IMR-90 (cell line): Measurements from ENCODE around the gene IER3. TPM values are rescaled to one million over a fixed set of nuclear protein-coding genes. Genes with fewer than 3 reads are reported as not detected.
A peak's percentile ranks its signal among the peaks of the same experiment; 100 is the strongest.

Experiments used
- ATAC-seq: fragments of 200-7000 bp; cut with Tn5 transposase; 2 replicates; pipeline ENCODE4 v1.9.1; 2020; ENCODE audit warnings: low read depth, mild to moderate bottlenecking, moderate library complexity
- Bru-seq: library from RNA; stranded (reverse); fragments of 400-500 nt; gene quantifications from one replicate; lab custom pipeline; 2021; lab: Mats Ljungman, UMichigan
- BruChase-seq, 2 experiments: library from RNA; stranded (reverse); fragments of 400-500 nt; gene quantifications; one replicate each; lab custom pipeline; 2021; lab: Mats Ljungman, UMichigan
- BruUV-seq: library from RNA; stranded (reverse); fragments of 400-500 nt; replicated peaks from 2 replicates; lab custom pipeline; 2021; lab: Mats Ljungman, UMichigan
- CTCF ChIA-PET: fragments of 300-600 bp; formaldehyde crosslinking; extraction: SDS; loops from one replicate; lab custom pipeline; 2021; ENCODE audit warnings: antibody characterized with exemption; lab: Yijun Ruan, JAX
- POLR2A ChIA-PET: fragments of 300-600 bp; sonication (Branson Sonifier 250); formaldehyde crosslinking; loops from one replicate; lab custom pipeline; 2022; ENCODE audit warnings: antibody characterized with exemption; ENCODE audit not compliant: unreplicated experiment; lab: Charles Lee
- DNase-seq: peaks from one replicate; pipeline ENCODE4 v3.0.0; 2013
- H2AFZ ChIP-seq: replicated peaks from 2 replicates; pipeline ENCODE3; 2013; ENCODE audit warnings: low read length, mild to moderate bottlenecking; ENCODE audit not compliant: poor library complexity
- H2AK5ac ChIP-seq: 2 replicates; pipeline ENCODE4 v1.6.1; 2013; ENCODE audit warnings: low read depth, low read length, inconsistent platforms
- H2AK9ac ChIP-seq: replicated peaks from 2 replicates; pipeline ENCODE3; 2013; ENCODE audit warnings: mild to moderate bottlenecking, low read depth, low read length, moderate library complexity; ENCODE audit not compliant: poor library complexity
- H2BK120ac ChIP-seq: 2 replicates; pipeline ENCODE4 v1.6.1; 2013; ENCODE audit warnings: low read depth, low read length, inconsistent platforms
- H2BK15ac ChIP-seq: 3 replicates; pipeline ENCODE4 v1.6.1; 2013; ENCODE audit warnings: low read depth, low read length, inconsistent platforms
- H2BK20ac ChIP-seq: 2 replicates; pipeline ENCODE4 v1.6.1; 2013; ENCODE audit warnings: low read depth, mild to moderate bottlenecking, inconsistent platforms, low read length, moderate library complexity
- H2BK5ac ChIP-seq: 2 replicates; pipeline ENCODE4 v1.6.1; 2013; ENCODE audit warnings: mild to moderate bottlenecking, low read depth, low read length, inconsistent platforms; ENCODE audit not compliant: poor library complexity, severe bottlenecking
- H3K14ac ChIP-seq: replicated peaks from 2 replicates; pipeline ENCODE4 v1.6.1; 2013; ENCODE audit warnings: low read depth, low read length, inconsistent platforms
- H3K18ac ChIP-seq: 2 replicates; pipeline ENCODE4 v1.6.1; 2013; ENCODE audit warnings: low read depth, low read length, control low read depth
- H3K23ac ChIP-seq: 2 replicates; pipeline ENCODE4 v1.6.1; 2013; ENCODE audit warnings: low read depth, low read length, inconsistent platforms
- H3K27ac ChIP-seq: 2 replicates; pipeline ENCODE4 v1.5.1; 2013; ENCODE audit warnings: mild to moderate bottlenecking, control low read depth, low read length; ENCODE audit not compliant: insufficient read depth
- H3K27me3 ChIP-seq: 2 replicates; pipeline ENCODE4 v1.6.1; 2013; ENCODE audit warnings: low read length; ENCODE audit not compliant: control insufficient read depth, insufficient read depth
- H3K36me3 ChIP-seq: 2 replicates; pipeline ENCODE4 v1.6.1; 2013; ENCODE audit warnings: low read length, mixed read lengths; ENCODE audit not compliant: control insufficient read depth, insufficient read depth
- H3K4ac ChIP-seq: 2 replicates; pipeline ENCODE4 v1.6.1; 2013; ENCODE audit warnings: low read depth, low read length, inconsistent platforms
- H3K4me1 ChIP-seq: 2 replicates; pipeline ENCODE4 v1.6.1; 2013; ENCODE audit warnings: low read length, mixed read lengths; ENCODE audit not compliant: control insufficient read depth, insufficient read depth
- H3K4me2 ChIP-seq: 2 replicates; pipeline ENCODE4 v1.6.1; 2013; ENCODE audit warnings: low read depth, mild to moderate bottlenecking, control low read depth, low read length, moderate library complexity
- H3K4me3 ChIP-seq: 2 replicates; pipeline ENCODE4 v1.5.1; 2013; ENCODE audit warnings: low read depth, mild to moderate bottlenecking, control low read depth, low read length, moderate library complexity; ENCODE audit not compliant: insufficient read depth
- H3K56ac ChIP-seq: 2 replicates; pipeline ENCODE4 v1.6.1; 2013; ENCODE audit warnings: low read length, inconsistent platforms; ENCODE audit not compliant: insufficient read depth; ENCODE audit errors: extremely low read depth
- H3K79me1 ChIP-seq, 2 experiments: 2 replicates each; pipeline ENCODE4 v1.6.1; 2013; ENCODE audit warnings: low read length in 2 of 2, inconsistent platforms in 1 of 2, low read depth in 1 of 2
- H3K9ac ChIP-seq: 2 replicates; pipeline ENCODE4 v1.6.1; 2013; ENCODE audit warnings: low read depth, low read length, control low read depth
- H3K9me1 ChIP-seq: 2 replicates; pipeline ENCODE4 v1.6.1; 2013; ENCODE audit warnings: low read length, inconsistent platforms; ENCODE audit not compliant: insufficient read depth
- H3K9me3 ChIP-seq: 2 replicates; pipeline ENCODE4 v1.6.1; 2013; ENCODE audit warnings: low read length; ENCODE audit not compliant: control insufficient read depth, insufficient read depth
- H4K20me1 ChIP-seq: 2 replicates; pipeline ENCODE4 v1.6.1; 2013; ENCODE audit warnings: low read length, inconsistent platforms; ENCODE audit not compliant: insufficient read depth
- H4K5ac ChIP-seq: 2 replicates; pipeline ENCODE4 v1.6.1; 2013; ENCODE audit warnings: mild to moderate bottlenecking, low read depth, low read length, control low read depth
- H4K8ac ChIP-seq, 2 experiments: 2 replicates each; pipeline ENCODE4 v1.6.1; 2013; ENCODE audit warnings: low read depth in 2 of 2, low read length in 2 of 2, control low read depth in 1 of 2, inconsistent platforms in 1 of 2
- H4K91ac ChIP-seq: 2 replicates; pipeline ENCODE4 v1.6.1; 2013; ENCODE audit warnings: low read depth, low read length, inconsistent platforms; ENCODE audit not compliant: insufficient read depth
- BHLHE40 ChIP-seq: fragments of 150-350 bp; IDR thresholded peaks from 2 replicates; pipeline ENCODE4 v1.6.1; 2016; ENCODE audit warnings: mild to moderate bottlenecking, low read depth, low read length
- CEBPB ChIP-seq: IDR thresholded peaks from 2 replicates; pipeline ENCODE4 v1.6.1; 2012; ENCODE audit warnings: low read depth, low read length, improper control_type of control experiment
- MAFK ChIP-seq: IDR thresholded peaks from 2 replicates; pipeline ENCODE4 v1.6.1; 2012; ENCODE audit warnings: low read depth, low read length, improper control_type of control experiment
- MAZ ChIP-seq: IDR thresholded peaks from 2 replicates; pipeline ENCODE4 v1.6.1; 2012; ENCODE audit warnings: low read depth, mild to moderate bottlenecking, low read length, improper control_type of control experiment, moderate library complexity, borderline replicate concordance
- MXI1 ChIP-seq: IDR thresholded peaks from 2 replicates; pipeline ENCODE4 v1.6.1; 2012; ENCODE audit warnings: low read depth, mild to moderate bottlenecking, low read length, moderate library complexity, borderline replicate concordance
- NFE2L2 ChIP-seq: fragments of 150-350 bp; IDR thresholded peaks from 2 replicates; pipeline ENCODE4 v1.6.1; 2016; ENCODE audit warnings: low read depth, mild to moderate bottlenecking, low read length
- POLR2A ChIP-seq: IDR thresholded peaks from 2 replicates; pipeline ENCODE4 v1.6.1; 2012; ENCODE audit warnings: mild to moderate bottlenecking, low read depth, low read length
- RCOR1 ChIP-seq: IDR thresholded peaks from 2 replicates; pipeline ENCODE4 v1.6.1; 2012; ENCODE audit warnings: mild to moderate bottlenecking, low read length, improper control_type of control experiment; ENCODE audit not compliant: insufficient replicate concordance
- RFX5 ChIP-seq: IDR thresholded peaks from 2 replicates; pipeline ENCODE4 v1.8.0; 2012; ENCODE audit warnings: low read depth, mild to moderate bottlenecking, low read length, moderate library complexity
- WGBS, 2 experiments: methylation state at CpG; one replicate each; pipeline versions ENCODE4 v1.1.5 to v1.1.7; 2013; ENCODE audit warnings: missing lambda C conversion rate in 2 of 2; ENCODE audit not compliant: insufficient read length in 1 of 2; ENCODE audit errors: extremely low coverage in 2 of 2; 5-methylcytosine and 5-hydroxymethylcytosine counted together
- dilution Hi-C: fragments of 300-500 bp; cut with HindIII; formaldehyde crosslinking; loops from one replicate; pipeline ENCODE4 v1.14.3; 2018; ENCODE audit warnings: low sequenced_read_pairs; ENCODE audit not compliant: unreplicated experiment
- in situ Hi-C: fragments of 300-500 bp; cut with MboI; formaldehyde crosslinking; loops from 3 replicates; pipeline ENCODE4 v1.14.3; 2019; ENCODE audit warnings: low sequenced_read_pairs, inconsistent platforms, mixed read lengths
- intact Hi-C: fragments of 100-400 bp; cut with micrococcal nuclease; formaldehyde crosslinking; loops from 2 replicates; pipeline ENCODE4 v1.10.0; 2022
- long read RNA-seq: library from polyadenylated mRNA; unstranded; transcript quantifications from one replicate; pipeline ENCODE4 v2.0.0, GENCODE V29; 2021; ENCODE audit not compliant: unreplicated experiment
- polyA plus RNA-seq, 3 experiments: library from polyadenylated mRNA; depleted of rRNA; stranded (reverse); fragments of >200 nt; gene quantifications; 2 replicates each; pipeline ENCODE4 v1.2.3, GENCODE V29; 2012; ENCODE audit warnings: low replicate concordance in 1 of 3
- total RNA-seq: library from RNA; depleted of rRNA; stranded (reverse); fragments of >200 nt; gene quantifications from 2 replicates; pipeline ENCODE4 v1.2.3, GENCODE V29; 2012; rRNA removed
- TF ChIP-seq, protein P1 (sequence below): fragments of 150-350 bp; IDR thresholded peaks from 2 replicates; pipeline ENCODE4 v1.6.1; 2016; ENCODE audit warnings: low read depth, mild to moderate bottlenecking, low read length, moderate library complexity, borderline replicate concordance
- TF ChIP-seq, protein P2 (sequence below): conservative IDR thresholded peaks from 2 replicates; pipeline ENCODE4 v1.5.1; 2012; ENCODE audit warnings: mild to moderate bottlenecking, low read depth, low read length, improper control_type of control experiment

IER3 gene, protein sequence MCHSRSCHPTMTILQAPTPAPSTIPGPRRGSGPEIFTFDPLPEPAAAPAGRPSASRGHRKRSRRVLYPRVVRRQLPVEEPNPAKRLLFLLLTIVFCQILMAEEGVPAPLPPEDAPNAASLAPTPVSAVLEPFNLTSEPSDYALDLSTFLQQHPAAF
- total RNA-seq = 38.4 and 65.8 TPM in 2 replicates
- 159 and 163 TPM in 2 replicates for polyA plus RNA-seq (2012; rRNA removed)
- polyA plus RNA-seq (2012; cell fraction: cytosol; rRNA removed) = 156 and 229 TPM in 2 replicates
- polyA plus RNA-seq (2012; cell fraction: nucleus; rRNA removed; ENCODE audit: low replicate concordance) = 349 and 418 TPM in 2 replicates
- Bru-seq, nascent RNA = percentile 96 among the genes with signal in this experiment
- percentile 78 among the genes with signal in this experiment for BruChase-seq, experiment 1, labeled RNA remaining after a 6-hour chase
- percentile 78 among the genes with signal in this experiment for BruChase-seq, experiment 2, labeled RNA remaining after a 2-hour chase
- long read RNA-seq, transcript IER3-201 (2 exons, 1,244 nt) = minor isoform, 6 of 27 reads
- long read RNA-seq, transcript IER3-202 (1 exons, 1,350 nt) = major isoform, 20 of 27 reads
- long read RNA-seq, partial matches to known transcripts = 0 of 27 reads
- long read RNA-seq, other reads (novel, unspliced or antisense) = 1 of 27 reads

DNA sequence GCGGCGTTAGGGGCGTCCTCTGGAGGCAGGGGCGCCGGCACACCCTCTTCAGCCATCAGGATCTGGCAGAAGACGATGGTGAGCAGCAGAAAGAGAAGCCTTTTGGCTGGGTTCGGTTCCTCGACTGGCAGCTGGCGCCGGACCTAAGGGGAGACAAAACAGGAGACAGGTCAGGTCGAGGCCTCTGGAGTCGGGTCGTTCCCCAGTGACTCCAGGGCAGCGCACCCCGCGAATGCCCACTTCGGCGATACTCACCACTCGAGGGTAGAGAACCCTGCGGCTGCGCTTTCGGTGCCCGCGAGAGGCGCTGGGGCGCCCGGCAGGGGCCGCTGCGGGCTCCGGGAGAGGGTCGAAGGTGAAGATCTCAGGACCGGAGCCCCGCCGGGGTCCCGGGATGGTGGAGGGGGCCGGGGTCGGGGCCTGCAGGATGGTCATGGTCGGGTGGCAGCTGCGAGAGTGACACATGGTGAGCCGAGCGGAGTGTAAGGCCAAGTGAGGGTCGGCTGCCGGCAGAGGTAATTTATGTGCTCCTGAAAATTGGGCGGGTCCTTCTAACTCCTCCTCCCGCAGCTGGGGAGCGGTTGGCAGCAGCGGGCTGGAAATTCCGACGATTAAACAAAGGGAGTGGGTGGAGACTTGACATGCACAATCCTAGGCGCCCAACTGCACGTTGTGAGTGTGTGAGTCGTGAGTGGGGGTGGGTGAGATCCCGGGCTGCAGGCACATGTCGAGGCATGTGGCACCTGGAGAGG, at the start of gene IER3:
TSS of gene IER3 (minus strand) at position 494 of the 752 bp plus-strand sequence. CDS start at position 465, 29 bp downstream.
- H3K23ac ChIP-seq = peak within 1 kb of the TSS; percentile 99
- H4K8ac ChIP-seq = peak within 1 kb of the TSS; percentile 87
- peaks cover 30% of the 10 kb centered on the region for H3K36me3 ChIP-seq
- CTCF ChIA-PET = interaction anchor here (1.0 kb wide), 1 partner anchor 38 kb away, joined by 3 read pairs; no protein-coding TSS in a partner anchor
- ATAC-seq (peak; percentile 35), DNase-seq (peak; percentile 95)
- peaks cover 30% of the 10 kb centered on the region for H3K9me1 ChIP-seq
- no peaks in the 10 kb centered on the region for H3K9me3 ChIP-seq
- H4K5ac ChIP-seq = peak within 1 kb of the TSS; percentile 87
- peaks cover 32% of the 10 kb centered on the region for H3K4me1 ChIP-seq
- peaks cover 18% of the 10 kb centered on the region for H4K20me1 ChIP-seq
- peak within 1 kb of the TSS; percentile 84 for H2AFZ ChIP-seq
- H3K9ac ChIP-seq = peak within 1 kb of the TSS; percentile 99
- peak within 1 kb of the TSS; percentile 93 for H3K56ac ChIP-seq
- BruUV-seq = TSS peak; percentile 96
- peak within 1 kb of the TSS; percentile 12; the same call in 2 of the 3 replicates for H2BK15ac ChIP-seq
- peak within 1 kb of the TSS; percentile 96 for H2BK5ac ChIP-seq
- in situ Hi-C loops = loop anchor here (5.0 kb wide), 3 partner anchors 38 to 333 kb away; no protein-coding TSS in a partner anchor
- peak within 1 kb of the TSS; percentile 99 for H3K14ac ChIP-seq
- WGBS, 2 experiments = 0% methylated on average over 15 of the region's 54 CpGs; no CpG with 5 or more reads in 1 of the 2 experiments
- peak within 1 kb of the TSS; percentile 94 for H3K4ac ChIP-seq
- peak within 1 kb of the TSS; percentile 96 for H2AK5ac ChIP-seq
- peaks cover 22 to 67% of the 10 kb centered on the region in 2 experiments for H3K79me1 ChIP-seq
- intact Hi-C loops = loop anchor here (1.0 to 5.0 kb wide), 5 partner anchors 8 to 343 kb away; no protein-coding TSS in a partner anchor
- H2AK9ac ChIP-seq = peak within 1 kb of the TSS; percentile 91
- POLR2A ChIA-PET = interaction anchor here (0.5 to 3.2 kb wide), 10 partner anchors 8 to 162 kb away, joined by 3 to 19 read pairs (median 5); no protein-coding TSS in a partner anchor
- peak within 1 kb of the TSS; percentile 70 for H2BK120ac ChIP-seq
- H3K4me2 ChIP-seq = peak within 1 kb of the TSS; percentile 85
- H2BK20ac ChIP-seq = peak within 1 kb of the TSS; percentile 83
- peak within 1 kb of the TSS; percentile 84 for H4K91ac ChIP-seq
- H3K27me3 ChIP-seq = no peaks in the 10 kb centered on the region
- H3K27ac ChIP-seq = peak within 1 kb of the TSS; percentile 98
- peak within 1 kb of the TSS; percentile 96 for H3K4me3 ChIP-seq
- dilution Hi-C loops = no loop called here
- H3K18ac ChIP-seq = peak within 1 kb of the TSS; percentile 94
- TF ChIP-seq MXI1 = no peak
- no peak for TF ChIP-seq MAFK
- TF ChIP-seq BHLHE40 = peak; percentile 65
- no peak for TF ChIP-seq CEBPB
- TF ChIP-seq, protein P1, sequence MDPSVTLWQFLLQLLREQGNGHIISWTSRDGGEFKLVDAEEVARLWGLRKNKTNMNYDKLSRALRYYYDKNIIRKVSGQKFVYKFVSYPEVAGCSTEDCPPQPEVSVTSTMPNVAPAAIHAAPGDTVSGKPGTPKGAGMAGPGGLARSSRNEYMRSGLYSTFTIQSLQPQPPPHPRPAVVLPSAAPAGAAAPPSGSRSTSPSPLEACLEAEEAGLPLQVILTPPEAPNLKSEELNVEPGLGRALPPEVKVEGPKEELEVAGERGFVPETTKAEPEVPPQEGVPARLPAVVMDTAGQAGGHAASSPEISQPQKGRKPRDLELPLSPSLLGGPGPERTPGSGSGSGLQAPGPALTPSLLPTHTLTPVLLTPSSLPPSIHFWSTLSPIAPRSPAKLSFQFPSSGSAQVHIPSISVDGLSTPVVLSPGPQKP = no peak
- TF ChIP-seq RCOR1 = peak; percentile 37
- TF ChIP-seq, protein P2, sequence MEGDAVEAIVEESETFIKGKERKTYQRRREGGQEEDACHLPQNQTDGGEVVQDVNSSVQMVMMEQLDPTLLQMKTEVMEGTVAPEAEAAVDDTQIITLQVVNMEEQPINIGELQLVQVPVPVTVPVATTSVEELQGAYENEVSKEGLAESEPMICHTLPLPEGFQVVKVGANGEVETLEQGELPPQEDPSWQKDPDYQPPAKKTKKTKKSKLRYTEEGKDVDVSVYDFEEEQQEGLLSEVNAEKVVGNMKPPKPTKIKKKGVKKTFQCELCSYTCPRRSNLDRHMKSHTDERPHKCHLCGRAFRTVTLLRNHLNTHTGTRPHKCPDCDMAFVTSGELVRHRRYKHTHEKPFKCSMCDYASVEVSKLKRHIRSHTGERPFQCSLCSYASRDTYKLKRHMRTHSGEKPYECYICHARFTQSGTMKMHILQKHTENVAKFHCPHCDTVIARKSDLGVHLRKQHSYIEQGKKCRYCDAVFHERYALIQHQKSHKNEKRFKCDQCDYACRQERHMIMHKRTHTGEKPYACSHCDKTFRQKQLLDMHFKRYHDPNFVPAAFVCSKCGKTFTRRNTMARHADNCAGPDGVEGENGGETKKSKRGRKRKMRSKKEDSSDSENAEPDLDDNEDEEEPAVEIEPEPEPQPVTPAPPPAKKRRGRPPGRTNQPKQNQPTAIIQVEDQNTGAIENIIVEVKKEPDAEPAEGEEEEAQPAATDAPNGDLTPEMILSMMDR = peak; percentile 61
- peak; percentile 83 for TF ChIP-seq MAZ
- TF ChIP-seq NFE2L2 = no peak
- TF ChIP-seq POLR2A = peak; percentile 99
- no peak for TF ChIP-seq RFX5
